Measurements from ENCODE around the gene DNAJC28.
"Not testable (repeated sequence)": the region's sequence is repeated elsewhere in the genome, so short reads cannot be mapped to it uniquely, and the experiment has no call there.

Gene DNAJC28, protein sequence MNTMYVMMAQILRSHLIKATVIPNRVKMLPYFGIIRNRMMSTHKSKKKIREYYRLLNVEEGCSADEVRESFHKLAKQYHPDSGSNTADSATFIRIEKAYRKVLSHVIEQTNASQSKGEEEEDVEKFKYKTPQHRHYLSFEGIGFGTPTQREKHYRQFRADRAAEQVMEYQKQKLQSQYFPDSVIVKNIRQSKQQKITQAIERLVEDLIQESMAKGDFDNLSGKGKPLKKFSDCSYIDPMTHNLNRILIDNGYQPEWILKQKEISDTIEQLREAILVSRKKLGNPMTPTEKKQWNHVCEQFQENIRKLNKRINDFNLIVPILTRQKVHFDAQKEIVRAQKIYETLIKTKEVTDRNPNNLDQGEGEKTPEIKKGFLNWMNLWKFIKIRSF

DNA sequence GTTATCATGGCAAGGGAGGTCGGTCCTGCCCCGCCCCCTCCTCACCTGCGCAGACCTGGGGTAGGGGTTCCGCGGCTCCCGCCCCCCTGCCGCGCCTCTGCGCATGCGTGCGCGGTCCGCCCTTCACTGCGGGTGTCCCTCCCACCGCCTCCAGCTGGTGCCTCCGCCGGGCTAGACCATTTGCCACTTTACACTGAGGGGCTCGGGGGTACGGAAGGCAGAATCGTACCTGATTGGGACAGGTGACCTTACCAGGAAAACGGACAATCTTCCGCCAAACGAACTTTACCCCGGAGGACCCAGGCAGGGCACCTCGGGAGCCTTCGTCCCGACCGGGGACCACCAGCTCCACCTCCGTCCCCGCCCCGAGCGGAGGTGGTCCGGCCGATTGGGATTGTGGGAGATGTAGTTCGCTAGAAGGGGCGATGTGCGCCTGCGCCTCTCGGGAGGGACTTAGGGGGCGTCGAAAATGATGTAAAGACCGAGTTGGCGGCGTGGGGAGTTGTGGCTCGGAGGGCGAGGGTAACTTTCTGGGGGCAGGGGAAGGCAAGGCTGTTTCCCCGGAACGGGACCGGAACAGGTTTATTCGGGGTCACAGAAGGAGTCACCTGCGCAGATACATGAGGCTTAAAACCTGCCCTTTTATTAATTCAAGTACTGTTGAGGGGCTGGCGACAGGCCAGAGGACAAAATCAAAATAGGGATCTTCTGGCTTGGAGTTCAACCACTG lies at the start of gene DNAJC28:
Gene DNAJC28, minus strand, starts transcription at position 344 of the 730 bp plus-strand sequence. CDS start 2,323 bp downstream, outside the sequence.
- no peak for FAIRE-seq

DNA sequence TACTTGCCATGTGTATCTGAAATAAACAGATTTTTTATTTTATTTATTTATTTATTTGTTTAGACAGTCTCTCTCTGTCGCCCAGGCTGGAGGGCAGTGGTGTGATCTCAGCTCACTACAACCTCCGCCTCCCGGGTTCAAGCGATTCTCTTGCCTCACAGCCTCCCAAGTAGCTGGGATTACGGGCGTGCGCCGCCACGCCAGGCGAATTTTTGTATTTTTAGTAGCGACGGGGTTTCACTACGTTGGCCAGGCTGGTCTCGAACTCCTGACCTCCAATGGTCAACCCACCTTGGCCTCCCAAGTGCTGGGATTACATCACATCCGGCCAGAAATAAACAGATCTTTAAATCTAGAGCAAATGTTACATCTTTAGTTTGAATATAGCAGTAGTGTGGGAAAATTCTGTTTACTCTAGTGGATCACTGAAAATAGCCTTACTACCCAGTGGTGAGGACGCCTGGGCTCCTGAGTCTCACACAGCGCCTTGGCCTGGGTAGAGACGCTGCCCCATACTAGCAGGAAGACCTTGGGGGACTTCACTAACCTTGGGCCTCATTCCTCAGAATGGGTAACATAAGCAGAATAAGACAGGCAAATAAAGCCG lies 49.7 kb upstream of the DNAJC28 start:
- FAIRE-seq, result no peak

DNA sequence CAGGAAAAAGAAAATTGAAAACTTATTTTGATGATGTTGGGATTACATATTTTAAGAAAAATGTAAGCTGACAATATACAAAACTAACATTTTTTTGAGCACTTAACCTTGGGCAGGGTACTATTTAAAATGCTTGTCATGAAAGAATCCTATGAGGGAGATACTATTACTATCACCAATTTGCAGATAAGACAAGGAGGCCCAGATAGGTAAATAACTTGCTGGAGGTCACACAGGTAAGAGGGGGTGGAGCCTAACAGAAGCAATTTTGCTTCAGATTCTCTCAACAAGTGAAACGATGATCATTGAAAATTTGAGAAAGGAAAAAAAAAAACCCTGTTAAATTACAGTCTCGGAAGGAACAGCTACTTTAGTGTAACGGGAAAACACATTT lies 49.2 kb upstream of the DNAJC28 start:
- no peak for FAIRE-seq

DNA sequence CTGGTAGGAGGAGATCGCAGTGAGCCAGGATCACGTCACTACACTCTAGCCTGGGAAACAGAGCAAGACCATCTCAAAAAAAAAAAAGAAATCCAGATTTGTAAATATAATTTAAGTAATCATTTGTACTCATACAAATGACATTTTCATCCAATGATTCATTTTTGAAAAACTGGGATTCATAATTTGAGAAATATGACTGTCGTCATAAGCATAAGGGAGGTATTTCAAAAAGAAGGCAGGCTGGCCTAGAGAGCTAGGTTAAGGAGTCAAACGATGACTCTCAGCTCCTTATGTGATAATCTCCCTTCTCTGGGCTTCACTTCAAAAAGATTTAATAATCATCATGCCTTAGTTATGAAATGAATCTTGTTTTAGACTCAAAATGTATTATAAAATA lies 48.1 kb upstream of the DNAJC28 start:
- FAIRE-seq, result no peak

DNA sequence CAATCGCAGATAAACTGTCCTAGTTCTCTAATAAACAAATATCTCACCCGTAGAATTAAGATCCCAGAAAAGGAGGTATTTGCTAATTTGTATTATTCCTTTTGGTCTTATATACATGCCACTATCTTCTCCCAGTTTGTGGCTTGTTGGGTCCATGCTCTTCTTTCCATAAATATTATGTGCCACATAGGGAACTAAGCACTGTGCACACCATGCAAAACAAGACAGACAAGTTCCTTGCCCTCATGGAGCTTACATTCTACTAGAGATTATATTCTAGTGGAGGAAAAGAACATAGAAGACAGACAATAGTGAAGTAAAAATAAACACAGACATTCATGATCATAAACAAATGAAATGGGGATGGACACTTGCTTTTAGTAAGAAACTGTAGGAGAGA lies 45.7 kb upstream of the DNAJC28 start:
- FAIRE-seq, result no peak

DNA sequence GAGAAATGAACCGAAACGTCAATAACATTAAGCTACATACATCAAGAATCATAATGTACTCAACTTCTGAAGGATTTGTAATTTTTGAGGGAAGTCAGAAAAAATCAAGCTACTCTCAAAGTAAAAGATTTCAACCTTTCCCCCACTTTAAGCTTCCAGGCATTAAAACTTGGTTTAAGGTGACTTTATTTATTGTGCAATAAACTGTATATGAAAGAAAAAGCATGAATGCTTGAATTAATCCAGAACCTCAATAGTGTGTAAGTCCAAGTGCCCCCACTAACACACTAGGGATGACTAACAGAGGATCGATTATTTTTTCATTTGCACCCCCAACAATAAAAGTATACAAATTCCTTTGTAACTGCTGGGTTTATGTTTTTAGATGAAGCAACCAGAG lies 39.5 kb upstream of the DNAJC28 start:
- no peak for FAIRE-seq

DNA sequence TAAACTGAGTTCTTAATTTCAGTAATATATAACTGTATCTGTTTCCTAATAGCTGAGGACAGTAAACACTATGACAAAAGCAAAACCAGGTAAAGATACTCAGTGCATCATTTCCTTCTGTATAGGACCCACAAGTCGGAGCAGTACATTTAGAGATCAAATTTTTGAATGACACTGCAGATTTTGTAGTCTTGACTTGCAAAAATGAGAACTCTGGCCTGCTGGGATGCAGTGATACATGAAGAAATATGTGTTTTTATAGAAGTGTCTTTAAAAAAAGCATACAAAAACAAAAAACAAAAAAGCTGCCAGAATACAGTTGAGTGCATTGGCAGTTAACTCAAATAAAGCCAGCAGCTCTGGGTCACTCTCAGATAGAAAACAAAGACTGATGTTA lies 31.4 kb upstream of the DNAJC28 start:
- FAIRE-seq, result peak; percentile 33

DNA sequence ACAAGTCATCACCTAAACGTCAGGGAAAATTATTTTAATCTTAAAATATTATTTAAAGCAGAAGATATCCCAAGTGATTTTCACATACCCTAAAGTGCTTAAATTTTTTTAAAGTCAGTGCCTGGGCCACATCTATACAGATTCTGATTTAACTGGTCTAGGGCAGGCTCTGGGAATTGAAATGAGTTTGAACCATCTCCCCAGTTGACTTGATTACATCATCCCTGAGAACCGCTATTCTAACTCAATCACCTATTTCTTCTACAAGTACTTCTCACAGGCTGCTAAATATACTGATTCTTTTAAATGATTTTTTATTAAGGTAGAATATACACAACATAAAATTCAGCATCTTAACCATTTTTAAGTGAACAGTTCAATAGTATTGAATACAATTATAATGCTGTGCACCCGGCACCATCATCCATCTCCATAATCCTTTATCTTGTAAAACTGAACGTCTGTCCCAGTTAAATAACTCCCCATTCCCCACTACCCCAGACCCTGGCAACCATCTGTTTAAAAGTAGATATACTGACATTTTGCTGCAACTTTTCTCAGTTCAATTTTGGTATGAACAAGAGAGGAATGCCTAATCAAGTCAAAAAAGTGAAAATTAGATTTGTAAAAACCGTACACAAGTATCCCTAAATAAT lies 30.9 kb upstream of the DNAJC28 start:
- no peak for FAIRE-seq

DNA sequence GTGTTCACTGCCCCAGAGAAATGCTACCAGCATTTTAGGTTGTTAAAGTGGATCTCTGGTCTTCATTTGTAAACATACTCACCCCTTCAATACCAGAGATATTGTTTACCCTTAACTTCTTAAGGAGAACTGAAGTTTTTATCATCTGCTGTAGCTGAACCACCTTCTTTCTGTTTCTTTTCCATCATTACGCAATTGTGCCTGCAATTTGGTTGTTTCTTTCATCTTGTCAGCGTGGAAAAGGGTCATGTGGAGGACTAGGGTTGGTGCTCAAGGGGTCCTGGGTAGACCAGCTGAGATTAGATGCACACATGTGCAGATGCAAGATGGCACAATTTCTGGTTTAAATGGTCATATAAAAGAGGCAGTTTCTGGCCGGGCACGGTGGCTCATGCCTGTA lies 27.4 kb upstream of the DNAJC28 start:
- no peak for FAIRE-seq

DNA sequence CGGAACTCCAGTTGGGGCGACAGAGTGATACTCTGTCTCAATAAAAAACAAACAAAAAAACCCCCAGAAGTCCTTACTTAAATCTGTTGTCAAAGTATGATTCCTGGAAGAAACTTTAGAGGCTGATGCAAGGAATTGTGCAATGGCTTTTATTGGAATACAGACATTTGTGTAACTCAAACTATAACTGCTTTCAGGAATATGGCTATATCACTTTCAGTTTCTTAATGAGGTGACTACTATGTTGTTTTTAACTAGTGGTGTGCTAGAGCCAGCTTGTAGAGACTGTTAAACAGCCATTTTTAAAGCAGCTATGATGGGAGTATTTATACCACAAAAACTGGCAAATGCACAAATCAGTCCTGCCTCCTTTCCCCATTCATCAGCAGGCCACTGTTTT lies 22.7 kb upstream of the DNAJC28 start:
- no peak for FAIRE-seq

DNA sequence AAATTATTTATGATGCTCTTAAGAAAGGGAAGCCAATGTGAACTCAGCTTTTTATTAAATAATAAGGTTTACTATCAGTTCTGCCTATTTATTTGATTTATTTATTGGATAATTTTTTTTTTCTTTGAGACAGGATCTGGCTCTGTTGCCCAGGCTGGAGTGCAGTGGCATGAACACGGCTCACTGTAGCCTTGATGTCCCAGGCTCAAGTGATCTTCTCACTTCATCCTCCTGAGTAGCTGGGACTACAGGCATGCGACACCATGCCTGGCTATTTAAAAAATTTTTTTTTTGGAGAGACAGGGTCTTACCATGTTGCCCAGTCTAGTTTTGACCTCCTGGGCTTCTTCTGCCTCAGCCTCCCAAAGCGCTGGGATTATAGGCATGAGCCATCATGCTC lies 21.0 kb upstream of the DNAJC28 start:
- no peak for FAIRE-seq

DNA sequence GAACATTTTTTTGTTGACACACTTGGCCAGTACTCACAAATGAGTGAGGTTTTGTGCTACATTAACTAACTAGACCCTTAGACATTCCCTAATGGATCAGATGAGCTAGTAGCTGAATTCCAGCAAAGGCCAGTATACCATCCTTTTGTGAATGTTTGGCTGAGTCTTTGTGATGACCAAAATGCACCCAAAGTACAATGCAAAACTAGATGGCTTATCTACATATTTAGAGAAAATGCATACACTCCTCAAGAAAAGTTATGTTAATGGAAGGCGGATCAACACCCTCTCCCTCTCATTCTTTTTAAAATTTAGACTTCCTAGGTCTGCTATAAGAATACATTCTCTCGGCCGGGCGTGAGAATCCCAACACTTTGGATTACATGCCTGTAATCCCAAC lies 20.1 kb upstream of the DNAJC28 start:
- FAIRE-seq, result no peak

DNA sequence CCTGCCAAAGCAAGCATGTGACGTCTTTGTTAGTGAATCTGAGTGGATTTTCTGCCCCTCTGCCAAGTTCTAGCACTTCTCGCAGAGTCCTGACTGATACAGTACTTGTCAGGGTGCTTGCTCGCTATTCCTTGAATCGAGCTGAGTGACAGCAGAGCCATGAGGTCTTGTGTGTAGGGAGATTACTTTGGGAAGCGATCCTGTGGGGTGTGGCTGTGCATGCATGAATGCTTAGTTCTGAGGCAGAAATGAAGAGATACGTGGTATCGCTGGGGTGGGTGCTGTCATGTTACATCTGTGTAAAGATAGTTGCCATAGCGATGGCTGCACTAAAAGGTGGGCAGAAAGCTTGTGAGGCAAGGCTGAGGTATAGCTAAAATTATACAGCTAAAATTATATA lies 19.3 kb upstream of the DNAJC28 start:
- no peak for FAIRE-seq

DNA sequence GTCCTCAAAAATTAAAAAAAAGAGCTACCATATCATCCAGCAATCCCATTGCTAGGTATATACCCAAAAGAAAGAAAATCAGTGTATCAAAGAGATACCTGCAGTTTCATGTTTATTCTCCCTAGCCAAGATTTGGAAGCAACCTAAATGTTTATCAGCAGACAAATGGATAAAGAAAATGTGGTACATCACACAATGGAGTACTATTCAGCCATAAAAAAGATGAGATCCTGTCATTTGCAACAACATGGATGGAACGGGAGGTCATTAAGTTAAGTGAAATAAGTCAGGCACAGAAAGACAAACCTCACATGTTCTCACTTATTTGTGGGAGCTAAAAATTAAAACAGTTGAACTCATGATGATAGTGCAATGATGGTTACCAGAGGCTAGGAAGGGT lies 15.5 kb upstream of the DNAJC28 start:
- FAIRE-seq, result not testable (repeated sequence)

DNA sequence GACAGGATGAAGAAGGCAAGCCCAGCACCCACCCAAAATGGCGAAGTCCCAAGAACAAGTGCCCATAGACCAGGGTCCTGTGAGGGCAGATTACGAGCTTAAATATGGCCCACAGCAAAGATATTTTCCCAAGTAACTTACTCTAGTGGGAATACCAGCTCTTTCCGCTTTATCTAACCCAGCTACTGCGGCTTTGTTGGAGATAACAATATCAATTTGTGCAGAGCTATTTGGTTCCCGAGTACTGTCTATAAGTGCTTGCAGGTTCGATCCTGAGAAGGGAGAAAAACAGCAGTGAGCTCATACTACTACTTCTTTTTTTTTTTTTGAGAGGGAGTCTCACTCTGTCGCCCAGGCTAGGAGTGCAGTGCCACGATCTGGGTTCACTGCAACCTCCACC lies 14.3 kb upstream of the DNAJC28 start:
- no peak for FAIRE-seq

DNA sequence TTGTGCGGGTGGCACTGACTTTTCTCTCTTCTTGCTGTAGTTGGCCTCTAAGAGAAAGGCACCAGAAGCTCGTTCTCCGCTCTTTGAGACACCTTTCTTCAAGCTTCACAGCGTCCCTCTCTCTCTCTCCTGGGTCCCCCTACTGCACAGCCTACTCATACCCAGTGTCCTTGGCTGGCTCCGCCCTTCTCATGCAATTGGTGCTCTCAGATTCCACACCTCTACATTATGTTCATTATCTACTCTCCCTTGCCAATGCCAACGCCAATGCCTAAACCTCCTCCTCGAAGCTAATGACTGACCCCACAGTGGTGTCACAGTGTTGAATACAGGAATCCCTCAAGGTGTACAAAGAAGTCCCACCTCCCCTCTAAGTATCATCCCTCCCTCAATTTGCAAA lies 4.8 kb upstream of the DNAJC28 start:
- no peak for FAIRE-seq

DNA sequence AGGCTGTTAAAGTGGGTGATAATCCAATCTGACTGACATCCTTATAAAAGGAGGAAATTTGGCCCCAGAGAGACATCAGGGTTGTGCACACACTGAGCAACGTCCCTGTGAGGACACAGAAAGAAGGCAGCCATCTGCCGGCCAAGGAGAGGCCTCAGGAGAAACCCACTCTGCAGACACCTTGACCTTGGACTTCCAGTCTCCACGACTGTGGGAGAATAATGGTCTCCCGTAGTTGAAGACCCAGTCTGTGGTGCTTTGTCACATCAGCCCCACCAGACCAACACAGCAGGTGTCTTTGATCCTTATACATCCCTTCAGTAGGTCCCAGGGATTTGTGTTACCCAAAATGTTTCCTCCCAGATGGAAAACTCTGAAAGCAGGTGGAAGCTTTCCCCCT lies 4.2 kb upstream of the DNAJC28 start:
- FAIRE-seq, result no peak

DNA sequence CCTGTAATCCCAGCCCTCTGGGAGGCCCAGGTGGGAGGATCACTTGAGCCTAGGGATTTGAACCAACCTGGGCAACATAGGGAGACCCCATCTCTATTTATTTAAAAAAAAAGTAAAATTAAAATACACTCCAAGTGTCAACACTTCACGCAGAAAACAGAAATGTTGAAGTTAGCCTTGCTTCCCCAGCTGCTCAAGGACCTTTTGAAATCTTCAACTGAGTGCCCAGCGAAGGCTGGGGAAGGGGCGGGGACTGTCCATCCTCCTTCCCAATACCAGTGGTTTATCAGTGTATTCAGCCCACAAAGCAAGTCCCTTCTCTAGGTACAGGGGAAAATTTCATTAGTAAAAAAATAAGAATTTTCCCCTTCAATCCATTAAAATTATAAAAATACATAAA lies 2.2 kb upstream of the DNAJC28 start:
- FAIRE-seq, result no peak

DNA sequence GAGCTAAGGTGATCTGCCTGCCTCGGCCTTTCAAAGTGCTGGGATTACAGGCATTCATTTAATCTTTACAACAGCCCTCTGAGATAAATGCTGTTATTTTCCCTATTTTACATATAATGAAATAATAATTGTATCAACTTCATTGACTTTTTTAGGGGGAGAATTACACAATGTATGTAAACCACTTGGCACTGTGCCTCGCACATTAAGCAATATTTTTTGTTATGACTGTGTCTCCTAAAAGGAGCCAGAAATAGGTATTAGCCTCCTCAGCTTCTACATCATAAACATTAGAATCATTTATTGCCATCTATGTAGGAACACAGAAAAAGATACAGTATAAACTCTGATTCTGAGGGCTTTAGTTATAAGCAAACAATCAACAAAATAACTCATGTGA lies 1.1 kb upstream of the DNAJC28 start:
- no peak for FAIRE-seq

DNA sequence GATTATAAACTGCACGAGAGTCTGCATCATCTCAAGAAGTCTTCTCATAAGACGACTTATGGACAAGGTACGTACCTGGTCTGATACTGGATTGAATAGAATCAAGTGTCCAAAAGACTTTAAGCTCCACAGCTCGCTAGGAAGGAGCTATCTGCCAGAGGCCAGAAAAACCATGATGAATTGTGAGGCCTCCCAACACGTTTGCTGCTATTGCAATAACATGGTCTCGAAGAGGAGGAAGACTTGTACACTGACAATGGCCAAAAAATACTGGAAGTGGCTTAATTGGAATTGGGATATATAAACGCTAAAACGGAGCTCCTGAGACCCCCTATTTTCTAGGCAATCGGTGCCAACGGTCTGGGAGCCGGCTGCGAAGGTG lies 534 bp downstream of the DNAJC28 start:
- no peak for FAIRE-seq

DNA sequence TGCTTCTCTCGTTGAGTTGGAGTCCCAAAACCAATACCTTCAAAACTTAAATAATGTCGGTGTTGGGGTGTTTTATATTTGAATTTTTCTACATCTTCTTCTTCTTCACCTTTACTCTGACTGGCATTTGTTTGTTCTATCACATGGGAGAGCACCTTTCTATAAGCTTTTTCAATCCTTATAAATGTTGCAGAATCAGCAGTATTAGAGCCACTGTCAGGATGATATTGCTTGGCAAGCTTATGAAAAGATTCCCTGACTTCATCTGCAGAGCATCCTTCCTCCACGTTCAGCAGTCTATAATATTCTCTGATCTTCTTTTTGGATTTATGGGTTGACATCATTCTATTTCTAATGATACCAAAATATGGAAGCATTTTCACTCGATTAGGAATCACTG lies 2.6 kb downstream of the DNAJC28 start:
- no peak for FAIRE-seq

DNA sequence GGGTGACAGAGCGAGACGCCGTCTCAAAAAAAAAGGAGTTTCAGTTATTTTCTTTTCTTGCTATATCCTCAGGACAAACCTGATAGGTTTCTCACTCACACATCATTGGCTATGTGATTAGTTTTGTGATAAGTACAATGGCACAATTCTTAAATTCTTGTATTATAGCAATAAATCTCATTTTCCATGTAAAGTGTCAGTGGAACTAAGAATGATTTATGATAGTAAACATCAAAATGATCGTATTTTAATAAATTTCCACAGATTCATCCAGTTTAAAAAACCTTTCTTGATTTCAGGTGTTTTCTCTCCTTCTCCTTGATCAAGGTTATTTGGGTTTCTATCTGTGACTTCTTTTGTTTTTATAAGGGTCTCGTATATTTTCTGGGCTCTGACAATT lies 3.5 kb downstream of the DNAJC28 start:
- FAIRE-seq, result no peak

DNA sequence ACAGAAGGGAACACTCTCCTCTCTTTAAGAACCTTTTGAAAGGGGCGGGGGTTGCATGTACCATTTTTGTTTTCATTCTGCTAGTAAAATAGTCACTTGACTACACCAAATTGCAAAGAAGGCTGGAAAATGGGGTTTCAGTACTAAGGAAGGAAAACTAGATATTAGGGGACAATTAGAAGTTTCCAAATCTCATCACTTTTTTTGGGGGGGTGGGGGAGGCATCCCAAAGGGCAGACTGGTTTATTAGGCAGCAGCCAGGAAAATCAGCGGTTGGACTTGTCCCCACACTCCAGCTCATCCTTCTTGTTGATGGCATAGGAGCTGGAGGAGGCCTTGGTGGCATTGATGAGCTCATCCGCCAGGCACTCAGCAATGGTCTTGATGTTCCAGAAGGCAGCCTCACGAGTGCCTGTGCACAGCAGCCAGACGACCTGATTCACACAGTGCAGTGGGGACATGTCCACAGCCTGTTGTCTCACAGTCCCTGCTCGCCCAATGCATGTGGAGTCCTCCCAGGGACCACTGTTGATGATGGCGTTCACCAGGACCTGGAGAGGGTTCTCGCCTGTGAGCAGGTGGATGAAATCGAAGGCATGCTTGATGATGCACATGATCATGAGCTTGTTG lies 10.1 kb downstream of the DNAJC28 start:
- no peak for FAIRE-seq
